ENCODE data around the gene PTPN11. TPM values are rescaled to one million over a fixed set of nuclear protein-coding genes. Genes with fewer than 3 reads are reported as not detected.
"Not testable (repeated sequence)": the region's sequence is repeated elsewhere in the genome, so short reads cannot be mapped to it uniquely, and the experiment has no call there.

PTPN11 gene
- total RNA-seq, 2 donors from 2014 or later, result 95.0 to 119 TPM

DNA sequence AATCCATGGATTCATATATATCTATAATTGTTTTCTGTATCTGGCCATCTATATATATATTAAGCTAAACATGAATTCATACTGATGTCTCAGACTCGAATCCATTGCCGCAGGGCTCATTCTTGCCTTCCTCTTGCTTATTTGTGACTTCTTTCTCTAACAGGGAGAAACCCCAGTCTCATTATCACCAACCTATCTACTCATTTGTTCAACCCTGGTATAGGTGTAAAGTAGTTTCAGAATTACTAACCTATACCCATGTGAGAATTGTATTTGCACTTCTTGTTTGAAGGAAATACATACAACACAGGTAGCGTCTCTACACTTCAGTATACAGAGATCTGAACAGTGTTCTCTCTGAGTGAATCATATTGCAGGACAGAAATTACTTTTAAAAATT lies 77.7 kb downstream of the PTPN11 start:
- H3K27me3 Mint-ChIP-seq, result no peaks in the 10 kb centered on the region
- ATAC-seq (replicated peaks), result peak; percentile 97
- peaks cover 83% of the 10 kb centered on the region for H3K36me3 Mint-ChIP-seq (ENCODE audit: low read depth)
- H3K4me1 Mint-ChIP-seq, result peaks cover 14% of the 10 kb centered on the region
- H3K27ac Mint-ChIP-seq, result peak overlapping the region; percentile 85
- no peaks in the 10 kb centered on the region for H3K9me3 Mint-ChIP-seq
- H3K4me3 Mint-ChIP-seq, result peak overlapping the region; percentile 16

DNA sequence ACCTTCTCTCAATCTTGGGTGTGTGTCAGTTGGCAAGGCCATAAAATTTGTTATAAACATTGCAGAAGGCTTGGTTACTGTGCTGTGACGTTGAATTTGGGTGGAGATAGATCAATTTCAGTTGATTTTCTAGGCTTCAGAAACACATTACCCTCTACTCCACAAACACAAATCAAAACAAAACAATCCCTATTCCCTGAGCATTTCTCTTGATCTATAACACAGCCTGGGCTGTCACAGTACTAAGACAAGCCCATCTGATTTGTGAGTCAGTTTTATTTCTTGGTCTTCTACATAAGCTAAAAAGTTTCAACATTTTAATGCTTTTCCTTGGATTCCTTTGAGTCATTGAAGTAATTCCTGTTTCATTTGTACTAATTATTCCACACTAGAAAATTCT lies 79.8 kb downstream of the PTPN11 start:
- no peaks in the 10 kb centered on the region for H3K27me3 Mint-ChIP-seq
- no peak for ATAC-seq (replicated peaks)
- H3K4me1 Mint-ChIP-seq, result peaks cover 14% of the 10 kb centered on the region
- peaks cover 83% of the 10 kb centered on the region for H3K36me3 Mint-ChIP-seq (ENCODE audit: low read depth)
- no peaks in the 10 kb centered on the region for H3K9me3 Mint-ChIP-seq
- no peak overlapping the region for H3K4me3 Mint-ChIP-seq
- peak overlapping the region; percentile 58 for H3K27ac Mint-ChIP-seq

DNA sequence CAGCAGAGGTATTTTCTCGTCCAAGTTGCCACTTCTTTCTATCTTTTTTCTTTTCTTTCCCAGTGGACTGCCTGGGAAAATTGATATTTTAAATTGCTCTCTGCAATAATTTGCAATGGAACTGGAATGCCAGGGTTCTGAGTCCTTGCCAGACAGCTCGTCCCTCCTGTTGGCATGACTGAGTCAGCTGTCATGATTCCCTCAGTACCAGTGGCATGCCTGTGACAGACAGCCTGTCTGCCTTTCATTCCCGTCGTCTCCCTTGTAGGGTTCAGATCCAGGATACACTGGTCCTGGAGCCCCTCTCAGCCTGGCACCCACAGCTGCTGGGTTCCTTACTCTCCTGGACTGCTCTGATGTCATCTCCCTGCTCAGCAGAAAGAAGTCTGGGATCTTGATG lies 84.8 kb downstream of the PTPN11 start:
- Mint-ChIP-seq H3K4me3 (no peak overlapping the region), H3K27ac (peak overlapping the region; percentile 29), H3K9me3 (no peaks in the 10 kb centered on the region), H3K36me3 (ENCODE audit: low read depth) (peaks cover 83% of the 10 kb centered on the region), H3K27me3 (no peaks in the 10 kb centered on the region), H3K4me1 (no peaks in the 10 kb centered on the region)
- ATAC-seq (replicated peaks), result no peak

DNA sequence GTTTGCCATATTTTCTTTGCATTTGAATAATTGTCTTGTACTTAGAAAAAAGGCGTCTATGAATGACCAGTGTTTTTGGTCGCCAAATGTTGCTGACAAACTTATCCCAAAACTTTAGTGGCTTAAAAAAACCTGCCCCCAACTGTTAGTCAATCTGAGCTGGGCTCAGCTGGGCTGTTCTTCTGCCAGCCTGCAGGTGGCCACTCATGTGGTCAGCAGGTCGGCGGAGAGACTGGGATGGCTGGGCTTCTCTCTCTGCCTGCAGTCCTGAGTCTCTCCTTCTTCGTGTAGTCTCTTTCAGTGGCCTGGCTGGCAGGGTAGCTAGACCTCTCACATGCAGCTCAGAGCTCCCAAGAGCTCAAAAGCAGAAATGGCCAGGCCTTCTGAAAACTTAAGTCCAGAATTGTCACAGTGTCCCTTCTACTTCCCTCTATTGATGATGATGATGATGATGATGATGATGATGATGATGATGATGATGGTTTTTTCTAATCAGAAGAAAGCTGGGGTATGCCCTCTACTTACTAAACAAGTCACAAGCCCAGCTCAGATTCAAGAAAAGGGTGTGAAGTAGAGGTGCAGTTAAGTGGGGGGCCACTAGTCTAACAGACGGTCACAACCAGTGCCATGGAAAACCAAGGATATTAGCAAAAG lies 87.9 kb downstream of the PTPN11 start:
- peaks cover 85% of the 10 kb centered on the region for H3K36me3 Mint-ChIP-seq (ENCODE audit: low read depth)
- no peak overlapping the region for H3K27ac Mint-ChIP-seq
- H3K4me3 Mint-ChIP-seq, result no peak overlapping the region
- ATAC-seq (replicated peaks), result no peak
- H3K27me3 Mint-ChIP-seq, result no peaks in the 10 kb centered on the region
- H3K9me3 Mint-ChIP-seq, result no peaks in the 10 kb centered on the region
- no peaks in the 10 kb centered on the region for H3K4me1 Mint-ChIP-seq

GRCh38 chr12:112513471-112513870 lies 94.7 kb downstream of the PTPN11 start:
- H3K9me3 Mint-ChIP-seq, result no peaks in the 10 kb centered on the region
- peaks cover 17% of the 10 kb centered on the region for H3K36me3 Mint-ChIP-seq (ENCODE audit: low read depth)
- no peaks in the 10 kb centered on the region for H3K4me1 Mint-ChIP-seq
- H3K27me3 Mint-ChIP-seq, result no peaks in the 10 kb centered on the region
- ATAC-seq (replicated peaks), result no peak
- H3K4me3 Mint-ChIP-seq, result no peak overlapping the region
- no peak overlapping the region for H3K27ac Mint-ChIP-seq

- H3K4me1 Mint-ChIP-seq, result no peaks in the 10 kb centered on the region
- H3K4me3 Mint-ChIP-seq, result no peak overlapping the region
- H3K27me3 Mint-ChIP-seq, result no peaks in the 10 kb centered on the region
- ATAC-seq (replicated peaks), result no peak
- no peaks in the 10 kb centered on the region for H3K9me3 Mint-ChIP-seq
- H3K27ac Mint-ChIP-seq, result no peak overlapping the region
- H3K36me3 Mint-ChIP-seq (ENCODE audit: low read depth), result peaks cover 8% of the 10 kb centered on the region
These were observed 95.7 kb downstream of the PTPN11 start for GRCh38 chr12:112514456-112514855.

GRCh38 chr12:112514926-112515642 lies 96.3 kb downstream of the PTPN11 start:
- Mint-ChIP-seq H3K27me3 (no peaks in the 10 kb centered on the region), H3K27ac (peak overlapping the region; percentile 73), H3K9me3 (no peaks in the 10 kb centered on the region), H3K4me3 (no peak overlapping the region), H3K36me3 (ENCODE audit: low read depth) (peaks cover 2% of the 10 kb centered on the region), H3K4me1 (no peaks in the 10 kb centered on the region)
- peak; percentile 75 for ATAC-seq (replicated peaks)

- Mint-ChIP-seq H3K36me3 (ENCODE audit: low read depth) (no peaks in the 10 kb centered on the region), H3K27ac (peak overlapping the region; percentile 11), H3K9me3 (no peaks in the 10 kb centered on the region), H3K27me3 (no peaks in the 10 kb centered on the region), H3K4me3 (no peak overlapping the region), H3K4me1 (no peaks in the 10 kb centered on the region)
- no peak for ATAC-seq (replicated peaks)
These were observed 97.1 kb downstream of the PTPN11 start for GRCh38 chr12:112515868-112516267.

DNA sequence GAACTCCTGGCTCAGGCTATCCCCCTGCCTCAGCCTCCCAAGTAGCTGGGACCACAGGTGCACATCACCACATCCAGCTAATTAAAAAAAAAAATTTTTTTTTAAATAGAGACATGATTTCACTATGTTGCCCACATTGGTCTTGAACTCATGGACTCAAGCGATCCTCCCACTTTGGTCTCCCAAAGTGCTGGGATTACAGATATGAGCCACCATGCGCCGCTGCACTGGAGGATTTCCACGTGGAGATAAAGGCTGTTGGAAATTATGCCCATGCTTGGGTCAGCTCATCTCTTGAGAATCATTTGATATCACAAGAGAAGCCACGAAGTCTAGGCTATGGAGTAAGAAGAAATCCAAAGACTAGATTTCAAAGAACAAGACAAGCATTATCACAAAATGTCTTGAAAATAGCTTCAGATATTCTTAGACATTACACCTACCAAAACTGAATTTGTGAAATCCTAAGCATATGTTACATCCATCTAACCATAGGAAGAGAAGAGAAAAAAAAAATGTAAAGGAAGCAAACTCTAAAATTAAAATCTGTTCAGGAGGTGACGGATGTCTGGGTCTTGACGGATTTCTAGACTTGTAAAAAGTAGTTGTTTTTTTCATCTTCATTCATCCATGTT lies 99.1 kb downstream of the PTPN11 start:
- Mint-ChIP-seq H3K27me3 (no peaks in the 10 kb centered on the region), H3K27ac (no peak overlapping the region), H3K4me3 (no peak overlapping the region), H3K4me1 (no peaks in the 10 kb centered on the region), H3K9me3 (no peaks in the 10 kb centered on the region), H3K36me3 (ENCODE audit: low read depth) (no peaks in the 10 kb centered on the region)
- no peak for ATAC-seq (replicated peaks)

GRCh38 chr12:112518365-112518735 lies 99.6 kb downstream of the PTPN11 start:
- Mint-ChIP-seq H3K4me1 (no peaks in the 10 kb centered on the region), H3K36me3 (ENCODE audit: low read depth) (no peaks in the 10 kb centered on the region), H3K4me3 (no peak overlapping the region), H3K9me3 (no peaks in the 10 kb centered on the region), H3K27ac (no peak overlapping the region), H3K27me3 (no peaks in the 10 kb centered on the region)
- ATAC-seq (replicated peaks), result no peak

DNA sequence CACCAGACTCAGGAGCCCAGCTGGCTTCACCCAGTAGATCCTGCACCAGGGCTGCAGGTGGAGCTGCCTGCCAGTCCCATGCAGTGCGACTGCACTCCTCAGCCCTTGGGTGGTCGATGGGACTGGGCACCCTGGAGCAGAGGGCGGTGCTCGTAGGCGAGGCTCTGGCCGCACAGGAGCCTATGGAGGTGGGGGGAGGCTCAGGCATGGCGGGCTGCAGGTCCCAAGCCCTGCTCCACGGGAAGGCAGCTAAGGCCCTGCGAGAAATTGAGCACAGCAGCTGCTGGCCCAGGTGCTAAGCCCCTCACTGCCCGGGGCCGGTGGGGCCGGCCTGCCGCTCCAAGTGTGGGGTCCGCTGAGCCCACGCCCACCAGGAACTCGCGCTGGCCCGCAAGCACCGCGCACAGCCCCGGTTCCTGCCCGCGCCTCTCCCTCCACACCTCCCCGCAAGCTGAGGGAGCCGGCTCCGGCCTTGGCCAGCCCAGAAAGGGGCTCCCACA lies 101.1 kb downstream of the PTPN11 start:
- H3K4me3 Mint-ChIP-seq, result not testable (repeated sequence)

DNA sequence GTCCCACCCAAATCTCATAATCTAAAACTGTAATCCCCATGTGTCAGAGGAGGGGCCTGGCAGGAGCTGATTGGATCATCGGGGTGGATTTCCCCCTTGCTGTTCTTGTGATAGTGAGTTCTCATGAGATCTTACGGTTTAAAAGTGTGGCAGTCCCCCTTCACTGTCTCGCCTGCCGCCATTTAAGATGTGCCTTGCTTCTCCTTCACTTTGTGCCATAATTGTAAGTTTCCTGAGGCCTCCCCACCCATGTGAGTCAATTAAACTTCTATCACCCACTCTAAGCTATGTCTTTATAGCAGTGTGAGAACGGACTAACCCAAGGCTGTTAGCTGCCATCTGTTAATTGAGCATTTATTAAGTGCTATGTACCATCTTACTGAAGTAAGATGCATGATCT lies 105.1 kb downstream of the PTPN11 start:
- Mint-ChIP-seq H3K27me3 (no peaks in the 10 kb centered on the region), H3K9me3 (no peaks in the 10 kb centered on the region), H3K4me3 (no peak overlapping the region), H3K27ac (no peak overlapping the region), H3K36me3 (ENCODE audit: low read depth) (no peaks in the 10 kb centered on the region), H3K4me1 (no peaks in the 10 kb centered on the region)
- ATAC-seq (replicated peaks), result no peak

More for the DNA sequence above, 101.1 kb downstream of the PTPN11 start:
- H3K27me3 Mint-ChIP-seq; H3K36me3 Mint-ChIP-seq (ENCODE audit: low read depth); H3K27ac Mint-ChIP-seq; H3K9me3 Mint-ChIP-seq; H3K4me1 Mint-ChIP-seq; ATAC-seq (replicated peaks): not testable (repeated sequence)

- Mint-ChIP-seq H3K36me3 (ENCODE audit: low read depth) (no peaks in the 10 kb centered on the region), H3K4me3 (no peak overlapping the region), H3K9me3 (no peaks in the 10 kb centered on the region), H3K27me3 (no peaks in the 10 kb centered on the region), H3K27ac (no peak overlapping the region), H3K4me1 (no peaks in the 10 kb centered on the region)
- ATAC-seq (replicated peaks), result no peak
These were observed 105.5 kb downstream of the PTPN11 start for GRCh38 chr12:112524269-112524668.

DNA sequence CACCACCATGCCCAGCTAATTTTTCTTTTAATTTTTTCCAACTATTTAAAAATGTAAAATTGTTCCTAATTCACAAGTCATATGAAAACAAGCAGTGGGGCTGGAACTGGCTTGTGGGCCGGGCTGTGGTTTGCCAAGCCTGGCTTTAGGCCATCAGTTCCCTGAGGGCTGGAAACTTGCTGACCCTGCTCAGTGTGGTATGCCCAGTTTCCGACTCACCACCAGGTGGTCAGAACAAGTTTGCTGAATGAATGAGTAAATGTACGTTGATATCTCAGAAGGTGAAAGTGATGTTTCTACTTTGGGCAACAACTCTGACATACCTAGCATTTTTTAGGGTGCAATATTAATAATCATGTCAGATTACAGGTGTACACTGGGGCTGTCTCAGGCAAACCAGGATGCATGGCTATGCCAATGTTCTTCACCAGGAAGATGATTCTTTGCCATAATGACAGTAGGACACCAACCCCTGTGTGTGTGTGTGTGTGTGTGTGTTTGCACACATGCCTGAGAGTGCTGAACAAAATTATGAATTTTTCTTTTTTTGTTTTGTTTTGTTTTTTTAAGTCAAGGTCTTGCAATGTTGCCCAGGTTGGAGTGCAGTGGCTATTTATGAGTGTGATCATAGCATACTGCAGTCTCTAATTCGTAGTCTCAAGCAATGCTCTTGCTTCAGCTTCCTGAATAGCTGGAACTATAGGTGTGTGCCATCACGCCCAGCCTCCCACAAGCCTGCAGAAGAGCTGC lies 106.1 kb downstream of the PTPN11 start:
- peak; percentile 42 for ATAC-seq (replicated peaks)
- H3K4me1 Mint-ChIP-seq, result no peaks in the 10 kb centered on the region
- no peak overlapping the region for H3K27ac Mint-ChIP-seq
- no peaks in the 10 kb centered on the region for H3K27me3 Mint-ChIP-seq
- H3K36me3 Mint-ChIP-seq (ENCODE audit: low read depth), result no peaks in the 10 kb centered on the region
- H3K4me3 Mint-ChIP-seq, result no peak overlapping the region
- H3K9me3 Mint-ChIP-seq, result no peaks in the 10 kb centered on the region
